ENCODE measurements around the gene DUSP22. TPM values are rescaled to one million over a fixed set of nuclear protein-coding genes. Genes with fewer than 3 reads are reported as not detected.

Gene DUSP22
- total RNA-seq, 2 experiments from 2014 or later: 38.1 to 47.8 TPM

DNA sequence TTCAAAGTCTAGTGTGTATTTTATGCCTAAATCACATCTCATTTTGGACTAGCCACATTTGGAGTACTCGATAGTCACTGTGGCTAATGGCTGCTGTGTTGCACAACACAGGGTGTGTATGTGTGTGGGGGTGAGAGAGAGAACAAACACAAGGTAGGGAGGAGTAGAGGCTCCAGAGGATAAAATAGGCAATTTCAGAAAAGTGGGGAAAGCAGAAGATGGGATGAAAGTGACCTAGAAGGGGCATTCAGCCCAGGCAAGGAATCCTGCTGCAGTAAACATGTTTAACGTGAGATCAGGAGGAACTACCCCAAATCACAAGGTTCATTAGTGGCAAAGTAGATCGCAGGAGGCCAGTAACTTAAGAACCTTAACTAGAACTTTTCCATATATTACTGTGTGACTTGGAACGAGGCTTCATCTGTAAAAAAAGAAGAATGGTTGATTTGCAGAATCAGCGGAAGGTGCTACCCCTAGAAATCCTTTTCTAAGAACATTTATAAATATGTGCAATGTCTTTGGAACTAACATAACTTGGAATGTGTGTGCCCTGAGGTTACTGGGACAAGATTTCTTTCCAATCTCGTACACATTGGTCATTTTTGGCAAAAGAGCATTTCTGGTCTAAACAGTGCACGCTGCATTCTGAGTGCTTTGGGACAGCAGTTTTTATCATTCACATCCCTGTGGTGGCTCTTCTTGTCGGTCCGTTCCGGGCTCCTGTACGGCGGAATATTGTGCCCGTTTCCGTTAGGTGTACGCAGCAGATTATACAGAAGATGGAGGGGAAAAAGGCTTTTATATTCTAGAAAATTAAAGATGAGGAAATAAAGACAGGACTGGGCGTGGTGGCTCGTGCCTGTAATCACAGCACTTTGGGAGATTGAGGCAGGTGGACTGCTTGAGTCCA, 2.6 kb downstream of the DUSP22 start:
- Mint-ChIP-seq H3K27ac (no peak overlapping the region), H3K36me3 (peaks cover 16% of the 10 kb centered on the region), H3K27me3 (no peaks in the 10 kb centered on the region), H3K4me3 (no peak overlapping the region), H3K4me1 (peaks cover 58% of the 10 kb centered on the region), H3K9me3 (ENCODE audit: low read depth) (no peaks in the 10 kb centered on the region)
- CTCF ChIA-PET: interaction anchor here (1.5 to 2.6 kb wide), 2 partner anchors 27 to 106 kb away, joined by 3 to 12 read pairs; no protein-coding TSS in a partner anchor
- DNase-seq (no peak), ATAC-seq (no peak)

DNA sequence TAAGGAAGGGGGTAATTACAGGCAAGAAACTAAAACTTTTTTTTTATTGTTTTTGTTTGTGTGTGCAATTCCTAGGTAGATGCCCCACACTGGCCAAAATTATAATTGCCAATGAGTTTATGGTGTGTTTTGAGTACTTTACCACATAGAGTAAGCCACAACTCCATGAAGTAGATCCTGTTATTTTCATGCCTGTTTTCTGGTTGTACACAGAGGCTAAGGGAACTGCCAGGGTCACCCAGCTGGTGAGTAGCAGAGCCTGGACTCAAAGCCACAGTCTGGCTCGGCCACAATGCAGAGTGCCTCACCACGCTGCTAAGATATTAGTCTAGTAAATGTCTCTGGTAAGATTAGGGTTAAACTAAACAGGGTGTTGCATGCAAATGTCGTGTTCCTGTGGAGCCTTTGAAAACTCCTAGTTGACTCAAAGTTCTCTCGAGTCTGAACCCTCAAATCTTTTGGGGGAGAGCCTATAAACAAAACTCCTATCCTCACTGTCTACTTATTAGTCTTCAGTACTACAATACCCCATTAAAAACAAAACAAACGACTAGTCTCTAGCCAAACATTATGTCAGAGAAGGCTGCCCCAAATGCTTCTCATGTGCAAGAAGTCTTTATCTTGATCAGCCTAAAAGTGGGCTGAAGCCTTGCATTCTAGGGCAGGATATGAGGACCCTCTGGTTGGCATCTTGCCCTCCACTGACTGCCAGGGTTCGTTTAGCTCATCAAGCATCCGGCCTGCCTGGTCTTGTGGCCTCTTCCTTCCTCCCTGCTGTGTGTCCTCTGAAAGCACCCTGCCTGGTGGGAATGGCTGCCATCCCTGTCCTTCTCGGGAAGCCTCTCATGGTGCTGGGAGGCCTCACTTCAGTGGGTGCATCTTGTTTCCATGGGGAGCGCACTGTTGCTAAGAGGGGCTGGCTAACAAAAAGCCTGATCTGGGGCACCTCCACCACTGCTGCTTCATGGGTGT, 4.2 kb downstream of the DUSP22 start:
- CTCF ChIA-PET: interaction anchor here (0.7 to 1.3 kb wide), 7 partner anchors 13 to 113 kb away, joined by 3 to 4 read pairs (median 3); no protein-coding TSS in a partner anchor
- DNase-seq: peak; percentile 55
- Mint-ChIP-seq H3K4me3 (peak overlapping the region; percentile 21), H3K27me3 (no peaks in the 10 kb centered on the region), H3K27ac (peak overlapping the region; percentile 73), H3K9me3 (ENCODE audit: low read depth) (no peaks in the 10 kb centered on the region), H3K36me3 (peaks cover 8% of the 10 kb centered on the region), H3K4me1 (peaks cover 44% of the 10 kb centered on the region)
- ATAC-seq: no peak

- no peaks in the 10 kb centered on the region for H3K9me3 Mint-ChIP-seq (ENCODE audit: low read depth)
- H3K36me3 Mint-ChIP-seq: peaks cover 8% of the 10 kb centered on the region
- no peak overlapping the region for H3K27ac Mint-ChIP-seq
- no peak for ATAC-seq
- peaks cover 43% of the 10 kb centered on the region for H3K4me1 Mint-ChIP-seq
- peak; percentile 33 for DNase-seq
- CTCF ChIA-PET: interaction anchor here (1.1 to 1.4 kb wide), 4 partner anchors 26 to 109 kb away, joined by 3 to 4 read pairs (median 4); no protein-coding TSS in a partner anchor
- no peaks in the 10 kb centered on the region for H3K27me3 Mint-ChIP-seq
- no peak overlapping the region for H3K4me3 Mint-ChIP-seq
Measured at GRCh38 chr6:297571-298232, 5.4 kb downstream of the DUSP22 start.

- CTCF ChIA-PET: interaction anchor here (1.4 kb wide), 1 partner anchor 95 kb away, joined by 4 read pairs; no protein-coding TSS in a partner anchor
Measured at GRCh38 chr6:298233-299103, 6.2 kb downstream of the DUSP22 start.

GRCh38 chr6:299104-299980, 7.1 kb downstream of the DUSP22 start:
- H3K9me3 Mint-ChIP-seq (ENCODE audit: low read depth): no peaks in the 10 kb centered on the region
- peaks cover 35% of the 10 kb centered on the region for H3K4me1 Mint-ChIP-seq
- CTCF ChIA-PET: interaction anchor here (0.6 kb wide), 1 partner anchor 405 kb away, joined by 3 read pairs; no protein-coding TSS in a partner anchor
- H3K27ac Mint-ChIP-seq: no peak overlapping the region
- no peak overlapping the region for H3K4me3 Mint-ChIP-seq
- ATAC-seq: no peak
- peaks cover 4% of the 10 kb centered on the region for H3K36me3 Mint-ChIP-seq
- DNase-seq: peak; percentile 34
- no peaks in the 10 kb centered on the region for H3K27me3 Mint-ChIP-seq

More at GRCh38 chr6:298233-299103, 6.2 kb downstream of the DUSP22 start:
- H3K4me1 Mint-ChIP-seq: peaks cover 38% of the 10 kb centered on the region
- ATAC-seq: no peak
- no peaks in the 10 kb centered on the region for H3K9me3 Mint-ChIP-seq (ENCODE audit: low read depth)
- H3K27me3 Mint-ChIP-seq: no peaks in the 10 kb centered on the region
- no peak overlapping the region for H3K27ac Mint-ChIP-seq
- peaks cover 3% of the 10 kb centered on the region for H3K36me3 Mint-ChIP-seq
- DNase-seq: peak; percentile 19
- no peak overlapping the region for H3K4me3 Mint-ChIP-seq

GRCh38 chr6:300026-300425, 7.7 kb downstream of the DUSP22 start:
- ATAC-seq: no peak
- Mint-ChIP-seq H3K27ac (no peak overlapping the region), H3K4me3 (no peak overlapping the region), H3K9me3 (ENCODE audit: low read depth) (no peaks in the 10 kb centered on the region), H3K36me3 (peaks cover 10% of the 10 kb centered on the region), H3K27me3 (no peaks in the 10 kb centered on the region), H3K4me1 (peaks cover 29% of the 10 kb centered on the region)
- CTCF ChIA-PET: no interaction called here
- DNase-seq: peak; percentile 33

GRCh38 chr6:300494-301198, 8.4 kb downstream of the DUSP22 start:
- Mint-ChIP-seq H3K27ac (no peak overlapping the region), H3K4me3 (no peak overlapping the region), H3K27me3 (no peaks in the 10 kb centered on the region), H3K36me3 (peaks cover 8% of the 10 kb centered on the region), H3K4me1 (peaks cover 23% of the 10 kb centered on the region), H3K9me3 (ENCODE audit: low read depth) (no peaks in the 10 kb centered on the region)
- DNase-seq (no peak), ATAC-seq (no peak)
- CTCF ChIA-PET: no interaction called here

DNA sequence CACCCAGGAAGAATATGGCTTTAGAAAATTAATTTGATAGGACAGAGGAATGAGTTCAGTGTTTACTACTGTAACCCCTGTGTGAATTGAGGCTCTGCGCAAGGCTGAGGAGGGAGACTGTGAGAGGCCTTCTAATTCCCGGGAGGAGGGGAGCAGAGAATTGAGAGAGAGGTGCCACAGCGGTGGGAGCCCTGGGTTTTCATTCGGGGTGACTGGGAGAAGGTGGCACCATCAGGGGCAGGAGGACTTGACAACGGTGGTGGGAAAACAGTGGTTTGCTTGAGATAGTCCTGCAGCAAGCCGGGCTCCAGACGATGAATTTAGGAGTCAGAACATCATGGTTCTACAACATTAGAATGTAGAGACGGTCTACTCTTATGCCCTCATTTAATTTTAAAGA, 9.2 kb downstream of the DUSP22 start:
- CTCF ChIA-PET: interaction anchor here (1.0 kb wide), 1 partner anchor 28 kb away, joined by 3 read pairs; no protein-coding TSS in a partner anchor
- Mint-ChIP-seq H3K27ac (no peak overlapping the region), H3K4me1 (peaks cover 15% of the 10 kb centered on the region), H3K9me3 (ENCODE audit: low read depth) (no peaks in the 10 kb centered on the region), H3K4me3 (no peak overlapping the region), H3K36me3 (peaks cover 8% of the 10 kb centered on the region), H3K27me3 (no peaks in the 10 kb centered on the region)
- ATAC-seq (no peak), DNase-seq (no peak)

DNA sequence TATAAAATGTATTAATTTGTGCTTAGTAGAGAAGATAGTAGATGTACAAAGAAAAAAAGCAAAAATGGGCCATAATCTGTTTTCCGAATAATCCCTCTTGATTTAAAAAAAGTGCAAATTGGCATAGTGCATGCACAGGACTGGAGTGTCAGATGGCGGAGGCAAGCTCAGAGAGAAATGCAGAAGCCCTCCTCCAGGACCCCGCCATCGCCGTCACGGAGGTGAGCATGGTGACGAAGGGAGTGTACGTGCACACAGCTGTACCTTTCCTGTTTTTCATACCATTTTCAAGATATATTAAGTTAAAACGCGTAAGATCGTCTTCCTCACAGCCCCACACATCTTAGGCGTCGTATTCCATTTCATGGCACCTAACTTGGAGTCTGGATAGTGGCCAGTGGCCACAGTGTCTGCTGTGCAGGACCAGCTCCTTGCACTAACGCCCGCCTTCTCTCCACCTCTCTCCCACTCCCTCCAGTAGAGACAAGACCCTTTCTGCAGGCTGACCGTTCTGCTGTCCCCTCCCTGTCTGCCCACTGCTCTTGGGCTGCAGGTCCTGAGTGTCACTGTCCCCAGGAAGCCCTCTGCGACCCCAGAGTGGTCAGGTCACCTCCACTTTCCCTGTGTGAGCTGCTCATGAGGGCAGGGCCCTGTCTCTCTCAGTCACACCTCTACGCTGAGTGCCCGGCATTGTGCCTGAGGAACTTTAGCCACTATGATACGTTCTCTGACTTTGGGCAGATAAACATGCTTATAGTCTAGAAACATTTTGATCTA, 9.8 kb downstream of the DUSP22 start:
- Mint-ChIP-seq H3K4me1 (peaks cover 9% of the 10 kb centered on the region), H3K9me3 (ENCODE audit: low read depth) (no peaks in the 10 kb centered on the region), H3K27me3 (no peaks in the 10 kb centered on the region), H3K4me3 (no peak overlapping the region), H3K36me3 (peaks cover 8% of the 10 kb centered on the region), H3K27ac (no peak overlapping the region)
- ATAC-seq (no peak), DNase-seq (no peak)
- CTCF ChIA-PET: interaction anchor here (1.0 kb wide), 1 partner anchor 27 kb away, joined by 3 read pairs; no protein-coding TSS in a partner anchor

- no peaks in the 10 kb centered on the region for H3K9me3 Mint-ChIP-seq (ENCODE audit: low read depth)
- no peaks in the 10 kb centered on the region for H3K27me3 Mint-ChIP-seq
- DNase-seq (no peak), ATAC-seq (no peak)
- no peak overlapping the region for H3K4me3 Mint-ChIP-seq
- CTCF ChIA-PET: no interaction called here
- peaks cover 10% of the 10 kb centered on the region for H3K36me3 Mint-ChIP-seq
- peaks cover 2% of the 10 kb centered on the region for H3K4me1 Mint-ChIP-seq
- no peak overlapping the region for H3K27ac Mint-ChIP-seq
Measured at GRCh38 chr6:302760-303159, 10.5 kb downstream of the DUSP22 start.
